Transverse colon (tissue), 4 donors: Measurements from ENCODE around the gene NUP62. TPM values are rescaled to one million over a fixed set of nuclear protein-coding genes. Genes with fewer than 3 reads are reported as not detected.

Source experiments
- DNase-seq: peaks from one replicate; pipeline ENCODE4 v3.0.0-alpha.2; 2019
- H3K27ac ChIP-seq, 4 donors: fragments of 200-600 bp; sonication (generic); 2 replicates each; pipeline ENCODE4 v1.5.1; 2016 to 2018; ENCODE audit warnings: inconsistent platforms in 4 of 4
- H3K27me3 ChIP-seq: fragments of 200-600 bp; sonication (generic); 2 replicates; pipeline ENCODE4 v1.5.1; 2017; ENCODE audit warnings: inconsistent platforms
- H3K36me3 ChIP-seq, 4 donors: fragments of 200-600 bp; sonication (generic); 2 replicates each; pipeline ENCODE4 v1.5.1; 2017 to 2019; ENCODE audit warnings: inconsistent platforms in 4 of 4
- H3K4me1 ChIP-seq, 4 donors: fragments of 200-600 bp; sonication (generic); 2 replicates each; pipeline ENCODE4 v1.5.1; 2017 to 2020; ENCODE audit warnings: inconsistent platforms in 4 of 4
- H3K4me3 ChIP-seq, 4 donors: fragments of 200-600 bp; sonication (generic); 1 replicate in 1 of 4; 2 replicates in 3 of 4; pipeline versions ENCODE4 v1.5.1 to v1.6.1; 2017 to 2019; ENCODE audit warnings: inconsistent platforms in 4 of 4
- H3K9me3 ChIP-seq, 2 donors: fragments of 200-600 bp; sonication (generic); 2 replicates each; pipeline ENCODE4 v1.5.1; 2017 to 2019; ENCODE audit warnings: inconsistent platforms in 2 of 2
- CTCF ChIP-seq, 5 experiments: fragments of 200-600 bp in 3 of 5; fragments of 450-650 bp in 2 of 5; sonication (generic) in 3 of 5; IDR thresholded peaks; 1 replicate in 2 of 5; 2 replicates in 3 of 5; pipeline ENCODE4 v1.5.1; 2016 to 2017; ENCODE audit warnings: antibody characterized with exemption in 5 of 5, inconsistent platforms in 3 of 5, mild to moderate bottlenecking in 2 of 5, moderate library complexity in 1 of 5
- EP300 ChIP-seq: sonication (generic); formaldehyde crosslinking; IDR thresholded peaks from one replicate; pipeline ENCODE4 v1.6.1; 2017; ENCODE audit warnings: antibody characterized with exemption, low read depth
- POLR2A ChIP-seq: fragments of 450-650 bp; IDR thresholded peaks from one replicate; pipeline ENCODE4 v1.6.1; 2016; ENCODE audit warnings: antibody characterized with exemption, mild to moderate bottlenecking, moderate library complexity
- POLR2AphosphoS5 ChIP-seq, 3 donors: sonication (generic); formaldehyde crosslinking; IDR thresholded peaks; one replicate each; pipeline ENCODE4 v1.6.1; 2016; ENCODE audit warnings: antibody characterized with exemption in 3 of 3
- WGBS, 2 donors: methylation state at CpG; one replicate each; pipeline ENCODE4 v1.1.5; 2018; ENCODE audit warnings: low coverage in 1 of 2; 5-methylcytosine and 5-hydroxymethylcytosine counted together
- in situ Hi-C, 4 donors: fragments of 200-750 bp; cut with MboI; loops; one replicate each; pipeline versions ENCODE4 v1.15.0 to v1.15.1; 2017; ENCODE audit warnings: low sequenced_read_pairs in 3 of 4, low pct_ligation_motif_present in 1 of 4, low pct_unique_long_range_greater_than_20kb in 1 of 4
- intact Hi-C: fragments of 100-400 bp; cut with DNase I; formaldehyde crosslinking; loops from one replicate; pipeline ENCODE4 v1.15.1; 2023; ENCODE audit warnings: low total_unique reads
- total RNA-seq, 4 donors: library from RNA; depleted of rRNA; stranded (reverse); fragments of >200 nt; gene quantifications; one replicate each; pipeline ENCODE4 v1.1.0, GENCODE V29; 2016

NUP62 gene
- total RNA-seq, 4 donors from 2014 or later, result 30.3 to 136 (median 32.6) TPM

- 78% methylated on average over 10 of the region's 15 CpGs; no CpG with 5 or more reads in 1 of the 2 donors for WGBS, 2 donors
- intact Hi-C loops, result no loop called here
- Histone ChIP-seq H3K9me3 (no peaks in the 10 kb centered on the region), H3K4me1 (peaks cover 28 to 49% (median 41%) of the 10 kb centered on the region in 4 donors), H3K27me3 (no peaks in the 10 kb centered on the region), H3K36me3 (no peaks in the 10 kb centered on the region), H3K4me3 (peak overlapping the region; percentile 33 to 62 (median 53)), H3K27ac (peak overlapping the region; percentile 87 to 96 (median 94))
- no peak for DNase-seq
- in situ Hi-C loops, result loop anchor here in 1 of 4 donors (25.0 kb wide), 1 partner anchor 383 kb away; the partner anchor contains the start of genes RPL13A and RPS11
- TF ChIP-seq CTCF (IDR thresholded peaks at IDR 0.05) (no peak), POLR2A (no peak), EP300 (no peak), POLR2AphosphoS5 (IDR thresholded peaks at IDR 0.05) (no peak)
Observed at GRCh38 chr19:49870309-49870901, 58.9 kb downstream of the NUP62 start.

- intact Hi-C loops, result no loop called here
- TF ChIP-seq CTCF (IDR thresholded peaks at IDR 0.05), result peak in 1 of 5 experiments; percentile 45
- peak; percentile 80 to 90 (median 90) for TF ChIP-seq POLR2AphosphoS5 (IDR thresholded peaks at IDR 0.05)
- peak; percentile 79 for TF ChIP-seq POLR2A
- no peak for TF ChIP-seq EP300
- Histone ChIP-seq H3K9me3 (no peaks in the 10 kb centered on the region), H3K36me3 (no peaks in the 10 kb centered on the region), H3K27me3 (no peaks in the 10 kb centered on the region), H3K4me3 (peak overlapping the region; percentile 33 to 62 (median 53)), H3K4me1 (peaks cover 25 to 49% (median 43%) of the 10 kb centered on the region in 4 donors), H3K27ac (peak overlapping the region; percentile 90 to 96 (median 94))
- 1% methylated on average over 37 of the region's 67 CpGs; no CpG with 5 or more reads in 1 of the 2 donors for WGBS, 2 donors
- in situ Hi-C loops, result loop anchor here in 1 of 4 donors (10.0 to 25.0 kb wide), 2 partner anchors 55 to 382 kb away; partner anchors contain the start of genes FUZ, MED25, RPL13A and RPS11
- DNase-seq, result peak; percentile 97
Observed at GRCh38 chr19:49869484-49870308, 59.6 kb downstream of the NUP62 start.

GRCh38 chr19:49869009-49869483 lies 60.3 kb downstream of the NUP62 start:
- in situ Hi-C loops (loop anchor here in 1 of 4 donors (10.0 to 25.0 kb wide), 2 partner anchors 54 to 382 kb away; partner anchors contain the start of genes FUZ, MED25, RPL13A and RPS11), intact Hi-C loops (no loop called here)
- no peak for DNase-seq
- H3K27ac ChIP-seq, result peak overlapping the region; percentile 90 to 96 (median 94)
- peak overlapping the region; percentile 22 to 54 (median 38) for H3K4me3 ChIP-seq
- no peaks in the 10 kb centered on the region for H3K9me3 ChIP-seq
- no peak for TF ChIP-seq CTCF (IDR thresholded peaks at IDR 0.05)
- no peak for TF ChIP-seq POLR2AphosphoS5 (IDR thresholded peaks at IDR 0.05)
- TF ChIP-seq POLR2A, result no peak
- TF ChIP-seq EP300, result no peak
- no peaks in the 10 kb centered on the region for H3K27me3 ChIP-seq
- WGBS, 2 donors, result 0% methylated on average over 15 of the region's 15 CpGs; no CpG with 5 or more reads in 1 of the 2 donors
- H3K36me3 ChIP-seq, result no peaks in the 10 kb centered on the region
- H3K4me1 ChIP-seq, result peaks cover 25 to 51% (median 43%) of the 10 kb centered on the region in 4 donors
